Upper lobe of left lung (tissue), 6 donors: ENCODE results near the gene DMBT1. TPM values are rescaled to one million over a fixed set of nuclear protein-coding genes. Genes with fewer than 3 reads are reported as not detected.

Experiments
- ATAC-seq, 2 donors: fragments of 200-7000 bp; cut with Tn5 transposase; one replicate each; pipeline ENCODE4 v1.9.1; 2022; ENCODE audit warnings: mild to moderate bottlenecking in 2 of 2, moderate library complexity in 2 of 2; ENCODE audit not compliant: low FRiP score in 2 of 2
- DNase-seq, 2 donors: peaks; one replicate each; pipeline ENCODE4 v3.0.0-alpha.2; 2019 to 2020
- H3K27ac ChIP-seq, 4 donors: fragments of 200-600 bp; sonication (generic); one replicate each; pipeline ENCODE4 v1.5.1; 2016 to 2019
- H3K27me3 ChIP-seq, 4 donors: fragments of 200-600 bp; sonication (generic); one replicate each; pipeline ENCODE4 v1.5.1; 2017 to 2019
- H3K36me3 ChIP-seq, 4 donors: fragments of 200-600 bp; sonication (generic); one replicate each; pipeline ENCODE4 v1.5.1; 2016 to 2019
- H3K4me1 ChIP-seq, 4 donors: fragments of 200-600 bp; sonication (generic); one replicate each; pipeline ENCODE4 v1.5.1; 2018 to 2019
- H3K4me3 ChIP-seq, 4 donors: fragments of 200-600 bp; sonication (generic); one replicate each; pipeline ENCODE4 v1.5.1; 2017 to 2019; ENCODE audit warnings: mild to moderate bottlenecking in 2 of 4, moderate library complexity in 1 of 4
- H3K9me3 ChIP-seq, 4 donors: fragments of 200-600 bp; sonication (generic); one replicate each; pipeline ENCODE4 v1.5.1; 2018 to 2019
- EP300 ChIP-seq, 4 donors: sonication (generic); formaldehyde crosslinking; IDR thresholded peaks; one replicate each; pipeline ENCODE4 v1.5.1; 2017; ENCODE audit warnings: antibody characterized with exemption in 4 of 4, control low read depth in 2 of 4
- POLR2A ChIP-seq, 4 donors: fragments of 450-650 bp; IDR thresholded peaks; one replicate each; pipeline ENCODE4 v1.5.1; 2016 to 2017; ENCODE audit warnings: antibody characterized with exemption in 4 of 4, mild to moderate bottlenecking in 2 of 4
- POLR2AphosphoS5 ChIP-seq, 2 donors: sonication (generic); formaldehyde crosslinking; IDR thresholded peaks; one replicate each; pipeline ENCODE4 v1.5.1; 2017; ENCODE audit warnings: antibody characterized with exemption in 2 of 2
- WGBS, 2 donors: methylation state at CpG; one replicate each; pipeline ENCODE4 v1.1.5; 2017 to 2018; 5-methylcytosine and 5-hydroxymethylcytosine counted together
- total RNA-seq, 6 donors: library from RNA; depleted of rRNA in 4 of 6; stranded (reverse); fragments of >200 nt in 4 of 6; gene quantifications; one replicate each; pipeline versions ENCODE4 v1.1.0 to v1.2.1, GENCODE V29; 2016 to 2021
- TF ChIP-seq, protein P1 (sequence below), 6 experiments: fragments of 450-650 bp in 4 of 6; fragments of 200-600 bp in 2 of 6; sonication (generic) in 2 of 6; IDR thresholded peaks; one replicate each; pipeline ENCODE4 v1.5.1; 2016 to 2019; ENCODE audit warnings: antibody characterized with exemption in 6 of 6
- donor health status: DM: no; HTN: no; CAD: no; lungs with moderate emphysema.
- donor health status: DM: no; HTN: yes; CAD: no; lungs with severe emphysema.

The DMBT1 gene
- 100 to 1,000 TPM in 1 of 6 donors, 10 to 100 TPM in 5; 16.8 to 201 (median 39.4) TPM for total RNA-seq

DNA sequence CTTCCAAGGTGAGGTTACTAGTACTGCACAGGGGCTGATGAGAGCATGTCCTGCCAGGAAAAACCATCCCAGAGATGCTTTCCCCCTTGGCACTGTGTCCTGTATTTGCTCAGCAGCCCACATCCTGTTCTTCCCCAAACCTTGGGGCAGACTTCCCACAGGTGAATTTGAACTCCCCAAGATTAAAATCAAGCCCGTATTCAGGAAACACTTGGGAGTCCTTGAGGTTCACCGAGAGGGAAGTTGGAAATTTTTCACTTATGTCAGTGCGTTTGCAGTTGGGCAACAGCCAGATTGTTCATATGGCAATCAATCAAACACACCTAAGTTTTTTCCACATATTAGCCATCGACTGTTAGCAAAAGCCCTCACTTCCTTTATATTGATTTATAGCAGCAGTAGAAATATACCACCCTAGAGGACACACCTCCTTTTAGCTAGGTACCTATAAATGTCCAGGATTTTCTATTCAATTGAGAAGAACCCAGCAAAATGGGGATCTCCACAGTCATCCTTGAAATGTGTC, at the start of gene DMBT1:
Gene DMBT1, plus strand, starts transcription at position 476 of the 526 bp plus-strand sequence. Its CDS starts 17 bp downstream, at position 493.
- Histone ChIP-seq H3K9me3 (no peaks in the 10 kb centered on the region), H3K27me3 (no peaks in the 10 kb centered on the region), H3K36me3 (no peaks in the 10 kb centered on the region), H3K4me3 (peak within 1 kb of the TSS in 2 of 4 donors; percentile 13 to 31), H3K27ac (peak within 1 kb of the TSS in 3 of 4 donors; percentile 23 to 69 (median 45)), H3K4me1 (peaks cover 2 to 20% (median 10%) of the 10 kb centered on the region in 4 donors)
- 3 to 9% methylated on average over 4 of the region's 4 CpGs for WGBS, 2 donors
- peak in 1 of 2 donors; percentile 16 for ATAC-seq
- peak in 1 of 2 donors; percentile 47 for DNase-seq
- TF ChIP-seq, protein P1, sequence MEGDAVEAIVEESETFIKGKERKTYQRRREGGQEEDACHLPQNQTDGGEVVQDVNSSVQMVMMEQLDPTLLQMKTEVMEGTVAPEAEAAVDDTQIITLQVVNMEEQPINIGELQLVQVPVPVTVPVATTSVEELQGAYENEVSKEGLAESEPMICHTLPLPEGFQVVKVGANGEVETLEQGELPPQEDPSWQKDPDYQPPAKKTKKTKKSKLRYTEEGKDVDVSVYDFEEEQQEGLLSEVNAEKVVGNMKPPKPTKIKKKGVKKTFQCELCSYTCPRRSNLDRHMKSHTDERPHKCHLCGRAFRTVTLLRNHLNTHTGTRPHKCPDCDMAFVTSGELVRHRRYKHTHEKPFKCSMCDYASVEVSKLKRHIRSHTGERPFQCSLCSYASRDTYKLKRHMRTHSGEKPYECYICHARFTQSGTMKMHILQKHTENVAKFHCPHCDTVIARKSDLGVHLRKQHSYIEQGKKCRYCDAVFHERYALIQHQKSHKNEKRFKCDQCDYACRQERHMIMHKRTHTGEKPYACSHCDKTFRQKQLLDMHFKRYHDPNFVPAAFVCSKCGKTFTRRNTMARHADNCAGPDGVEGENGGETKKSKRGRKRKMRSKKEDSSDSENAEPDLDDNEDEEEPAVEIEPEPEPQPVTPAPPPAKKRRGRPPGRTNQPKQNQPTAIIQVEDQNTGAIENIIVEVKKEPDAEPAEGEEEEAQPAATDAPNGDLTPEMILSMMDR (IDR thresholded peaks at IDR 0.05): no peak
- TF ChIP-seq POLR2AphosphoS5 (IDR thresholded peaks at IDR 0.05) (peak in 1 of 2 donors; percentile 46), EP300 (IDR thresholded peaks at IDR 0.05) (peak in 1 of 4 donors; percentile 74), POLR2A (IDR thresholded peaks at IDR 0.05) (no peak)

DNA sequence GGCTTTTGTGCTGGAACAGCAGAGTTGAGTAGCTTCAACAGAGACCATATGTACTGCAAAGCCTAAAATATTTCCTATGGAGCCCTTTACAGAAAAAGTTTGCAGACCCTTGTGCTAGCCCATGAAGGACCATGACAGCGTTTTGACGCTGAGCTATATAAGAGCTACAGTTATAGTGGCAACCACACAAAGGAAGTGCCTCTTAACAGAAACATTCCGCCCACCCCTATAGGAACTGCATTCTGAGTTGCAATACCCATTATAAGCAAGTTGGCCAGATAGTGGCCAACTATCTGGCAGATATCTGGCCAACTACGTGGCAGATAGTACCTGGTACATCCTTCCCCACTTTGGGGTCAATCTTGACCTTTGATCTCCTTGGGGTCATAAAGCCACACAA, 47.5 kb upstream of the DMBT1 start:
- DNase-seq (no peak), ATAC-seq (no peak)
- Histone ChIP-seq H3K9me3 (no peaks in the 10 kb centered on the region), H3K4me3 (no peak overlapping the region), H3K36me3 (peaks cover 0 to 37% (median 21%) of the 10 kb centered on the region in 4 donors), H3K4me1 (no peaks in the 10 kb centered on the region), H3K27me3 (no peaks in the 10 kb centered on the region), H3K27ac (no peak overlapping the region)
- TF ChIP-seq, protein P1 (IDR thresholded peaks at IDR 0.05): no peak
- TF ChIP-seq EP300 (IDR thresholded peaks at IDR 0.05): no peak
- TF ChIP-seq POLR2AphosphoS5 (IDR thresholded peaks at IDR 0.05): no peak
- no peak for TF ChIP-seq POLR2A (IDR thresholded peaks at IDR 0.05)
- 72 to 82% methylated on average over 4 of the region's 4 CpGs for WGBS, 2 donors

DNA sequence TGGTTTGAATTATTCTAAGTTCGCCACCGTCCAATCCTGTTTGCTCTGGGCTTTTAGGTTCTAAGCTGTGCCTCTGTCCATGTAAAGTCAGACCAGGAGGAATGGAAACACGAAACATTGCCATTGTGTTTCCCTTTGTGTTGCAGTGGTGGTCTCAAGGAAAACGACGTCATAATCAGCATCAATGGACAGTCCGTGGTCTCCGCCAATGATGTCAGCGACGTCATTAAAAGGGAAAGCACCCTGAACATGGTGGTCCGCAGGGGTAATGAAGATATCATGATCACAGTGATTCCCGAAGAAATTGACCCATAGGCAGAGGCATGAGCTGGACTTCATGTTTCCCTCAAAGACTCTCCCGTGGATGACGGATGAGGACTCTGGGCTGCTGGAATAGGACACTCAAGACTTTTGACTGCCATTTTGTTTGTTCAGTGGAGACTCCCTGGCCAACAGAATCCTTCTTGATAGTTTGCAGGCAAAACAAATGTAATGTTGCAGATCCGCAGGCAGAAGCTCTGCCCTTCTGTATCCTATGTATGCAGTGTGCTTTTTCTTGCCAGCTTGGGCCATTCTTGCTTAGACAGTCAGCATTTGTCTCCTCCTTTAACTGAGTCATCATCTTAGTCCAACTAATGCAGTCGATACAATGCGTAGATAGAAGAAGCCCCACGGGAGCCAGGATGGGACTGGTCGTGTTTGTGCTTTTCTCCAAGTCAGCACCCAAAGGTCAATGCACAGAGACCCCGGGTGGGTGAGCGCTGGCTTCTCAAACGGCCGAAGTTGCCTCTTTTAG, 46.3 kb upstream of the DMBT1 start:
- Histone ChIP-seq H3K27me3 (no peaks in the 10 kb centered on the region), H3K27ac (no peak overlapping the region), H3K9me3 (no peaks in the 10 kb centered on the region), H3K4me3 (no peak overlapping the region), H3K4me1 (no peaks in the 10 kb centered on the region), H3K36me3 (peaks cover 0 to 28% (median 17%) of the 10 kb centered on the region in 4 donors)
- TF ChIP-seq, protein P1 (IDR thresholded peaks at IDR 0.05): no peak
- no peak for TF ChIP-seq POLR2AphosphoS5 (IDR thresholded peaks at IDR 0.05)
- no peak for DNase-seq
- 92 to 93% methylated on average over 22 of the region's 22 CpGs for WGBS, 2 donors
- ATAC-seq: no peak

DNA sequence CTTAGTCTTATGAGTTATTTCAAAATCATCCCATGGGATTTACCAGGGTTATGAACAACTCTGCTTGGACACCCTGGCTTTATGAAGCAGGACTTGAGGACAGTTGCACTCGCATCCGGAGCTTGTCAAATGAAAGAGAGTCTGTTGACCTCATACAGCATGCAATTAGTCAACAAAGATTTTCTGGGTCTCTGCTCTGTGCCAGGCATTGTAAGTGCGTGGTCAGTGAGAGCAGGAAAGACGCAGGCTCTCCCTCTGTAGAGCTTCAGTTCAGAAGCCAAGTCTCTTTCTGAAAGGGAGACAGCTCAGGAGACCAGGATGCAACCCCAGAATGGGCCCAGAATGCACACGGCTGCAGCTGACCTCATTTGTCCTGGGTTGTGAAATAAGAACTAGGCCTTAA, 45.5 kb upstream of the DMBT1 start:
- DNase-seq (no peak), ATAC-seq (no peak)
- H3K9me3 ChIP-seq: no peaks in the 10 kb centered on the region
- WGBS, 2 donors: 67 to 84% methylated on average over 5 of the region's 5 CpGs
- H3K36me3 ChIP-seq: peaks cover 0 to 24% (median 13%) of the 10 kb centered on the region in 4 donors
- H3K27me3 ChIP-seq: no peaks in the 10 kb centered on the region
- H3K4me3 ChIP-seq: no peak overlapping the region
- no peaks in the 10 kb centered on the region for H3K4me1 ChIP-seq
- H3K27ac ChIP-seq: no peak overlapping the region
- TF ChIP-seq POLR2A (IDR thresholded peaks at IDR 0.05) (no peak), EP300 (IDR thresholded peaks at IDR 0.05) (no peak), POLR2AphosphoS5 (IDR thresholded peaks at IDR 0.05) (no peak)
- TF ChIP-seq, protein P1 (IDR thresholded peaks at IDR 0.05): no peak
